Right lobe of liver (tissue), 6 donors: ENCODE results near the gene MAGI1. TPM values are rescaled to one million over a fixed set of nuclear protein-coding genes. Genes with fewer than 3 reads are reported as not detected.

Experiments
- ATAC-seq, 4 donors: fragments of 200-7000 bp; cut with Tn5 transposase; one replicate each; pipeline ENCODE4 v1.9.1; 2020; ENCODE audit warnings: mild to moderate bottlenecking in 4 of 4, moderate library complexity in 4 of 4
- DNase-seq, 3 donors: peaks; one replicate each; pipeline ENCODE4 v3.0.0-alpha.2; 2020
- H3K27ac ChIP-seq, 3 donors: fragments of 200-600 bp; one replicate each; pipeline ENCODE4 v1.8.0; 2022
- H3K27me3 ChIP-seq, 2 donors: fragments of 200-600 bp; one replicate each; pipeline ENCODE4 v1.8.0; 2022
- H3K36me3 ChIP-seq, 4 donors: fragments of 200-600 bp; sonication (generic) in 1 of 4; one replicate each; pipeline versions ENCODE4 v1.5.1 to v1.8.0; 2017 to 2022; ENCODE audit warnings: control low read depth in 1 of 4
- H3K4me1 ChIP-seq, 4 donors: fragments of 200-600 bp; sonication (generic) in 1 of 4; one replicate each; pipeline versions ENCODE4 v1.5.1 to v1.8.0; 2017 to 2022; ENCODE audit warnings: control low read depth in 1 of 4
- H3K4me3 ChIP-seq, 3 donors: fragments of 200-600 bp; one replicate each; pipeline ENCODE4 v1.8.0; 2022
- H3K9me3 ChIP-seq, 4 donors: fragments of 200-600 bp; sonication (generic) in 1 of 4; one replicate each; pipeline versions ENCODE4 v1.5.1 to v1.8.0; 2017 to 2022; ENCODE audit warnings: control low read depth in 1 of 4
- POLR2A ChIP-seq: fragments of 450-650 bp; IDR thresholded peaks from one replicate; pipeline ENCODE4 v1.6.1; 2017; ENCODE audit warnings: antibody characterized with exemption, mild to moderate bottlenecking
- WGBS: methylation state at CpG from one replicate; pipeline ENCODE4 v1.1.6; 2018; ENCODE audit warnings: low coverage, low lambda C conversion rate; ENCODE audit not compliant: insufficient coverage; ENCODE audit errors: missing lambda C conversion rate; 5-methylcytosine and 5-hydroxymethylcytosine counted together
- intact Hi-C, 2 donors: fragments of 100-400 bp; cut with DNase I; formaldehyde crosslinking; loops; one replicate each; pipeline versions ENCODE4 v1.11.2 to v1.14.1; 2022
- total RNA-seq, 6 experiments: library from RNA; depleted of rRNA in 2 of 6; stranded (reverse); fragments of >200 nt in 2 of 6; fragmentation: NEBNext Ultra II Directional in 3 of 6; extraction: Animal tissue kit (Norgen Biotek cat#: 25700) in 3 of 6; gene quantifications; one replicate each; pipeline versions ENCODE4 v1.1.0 to v1.2.4, GENCODE V29; 2016 to 2023
- TF ChIP-seq, protein P1 (sequence below), 4 donors: fragments of 200-600 bp in 3 of 4; fragments of 450-650 bp in 1 of 4; IDR thresholded peaks; one replicate each; pipeline versions ENCODE4 v1.5.1 to v1.8.0; 2016 to 2022; ENCODE audit warnings: antibody characterized with exemption in 4 of 4, mild to moderate bottlenecking in 2 of 4
- donor health status: DM: no; HTN: yes; CAD: no.
- donor health status: DM: no; HTN: no; CAD: no.
- donor health status: DM: no; HTN: no; CAD: no.
- donor health status: DM: no; HTN: yes; CAD: no.
- donor health status: DM: no; HTN: yes; CAD: no.

MAGI1 gene
- total RNA-seq, 6 experiments from 2014 or later, result 22.6 to 37.7 (median 26.9) TPM

DNA sequence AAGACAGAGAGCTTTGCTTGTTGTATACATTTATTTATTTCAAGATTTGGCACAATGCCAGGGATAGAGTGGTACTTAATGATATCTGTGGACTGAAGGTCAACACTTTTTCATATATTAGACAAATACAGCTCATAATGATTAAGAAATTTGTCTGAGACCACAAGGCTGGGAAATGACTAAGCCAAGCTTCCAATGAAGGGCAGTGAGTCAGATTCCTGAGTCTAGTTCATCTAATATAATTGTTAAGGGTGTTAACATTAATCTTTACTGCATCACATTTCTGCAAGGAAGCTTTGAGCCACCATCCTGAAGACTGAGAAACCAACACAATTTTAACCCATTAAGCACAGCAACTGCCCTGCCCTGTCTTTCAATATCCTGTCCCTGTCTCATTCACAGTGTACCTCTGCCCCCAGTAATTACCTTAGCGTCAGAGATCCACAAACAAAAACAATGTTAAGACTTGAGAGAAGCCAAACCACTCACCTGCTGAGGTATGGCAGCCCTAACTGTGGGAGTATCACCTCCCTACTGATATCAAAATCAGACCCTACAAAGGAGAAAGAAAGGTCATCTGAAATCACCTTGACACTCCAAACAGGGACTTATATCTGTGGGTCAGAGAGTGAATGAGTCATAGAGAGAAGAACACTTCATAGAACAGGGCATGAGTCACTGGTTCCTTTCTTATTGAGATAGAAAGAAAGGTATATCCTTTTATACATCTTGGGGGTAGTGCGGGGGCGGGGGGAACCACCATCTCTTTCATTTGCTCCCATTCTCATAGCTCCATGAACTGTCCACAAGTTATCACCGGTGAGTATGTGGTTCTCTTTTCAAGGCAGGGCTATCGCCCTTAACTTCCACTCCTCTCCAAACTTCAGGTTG lies 74.7 kb downstream of the MAGI1 start:
- H3K27ac ChIP-seq, result no peak overlapping the region
- TF ChIP-seq, protein P1, sequence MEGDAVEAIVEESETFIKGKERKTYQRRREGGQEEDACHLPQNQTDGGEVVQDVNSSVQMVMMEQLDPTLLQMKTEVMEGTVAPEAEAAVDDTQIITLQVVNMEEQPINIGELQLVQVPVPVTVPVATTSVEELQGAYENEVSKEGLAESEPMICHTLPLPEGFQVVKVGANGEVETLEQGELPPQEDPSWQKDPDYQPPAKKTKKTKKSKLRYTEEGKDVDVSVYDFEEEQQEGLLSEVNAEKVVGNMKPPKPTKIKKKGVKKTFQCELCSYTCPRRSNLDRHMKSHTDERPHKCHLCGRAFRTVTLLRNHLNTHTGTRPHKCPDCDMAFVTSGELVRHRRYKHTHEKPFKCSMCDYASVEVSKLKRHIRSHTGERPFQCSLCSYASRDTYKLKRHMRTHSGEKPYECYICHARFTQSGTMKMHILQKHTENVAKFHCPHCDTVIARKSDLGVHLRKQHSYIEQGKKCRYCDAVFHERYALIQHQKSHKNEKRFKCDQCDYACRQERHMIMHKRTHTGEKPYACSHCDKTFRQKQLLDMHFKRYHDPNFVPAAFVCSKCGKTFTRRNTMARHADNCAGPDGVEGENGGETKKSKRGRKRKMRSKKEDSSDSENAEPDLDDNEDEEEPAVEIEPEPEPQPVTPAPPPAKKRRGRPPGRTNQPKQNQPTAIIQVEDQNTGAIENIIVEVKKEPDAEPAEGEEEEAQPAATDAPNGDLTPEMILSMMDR (IDR thresholded peaks at IDR 0.05), result no peak
- TF ChIP-seq POLR2A, result no peak
- H3K4me3 ChIP-seq, result no peak overlapping the region
- WGBS, result 77% methylated on average over 4 of the region's 5 CpGs
- H3K9me3 ChIP-seq, result no peaks in the 10 kb centered on the region
- peaks cover 0 to 6% (median 0%) of the 10 kb centered on the region in 4 donors for H3K4me1 ChIP-seq
- H3K27me3 ChIP-seq, result no peaks in the 10 kb centered on the region
- DNase-seq (no peak), ATAC-seq (peak; percentile 31 to 72 (median 48))
- intact Hi-C loops, result no loop called here
- no peaks in the 10 kb centered on the region for H3K36me3 ChIP-seq

DNA sequence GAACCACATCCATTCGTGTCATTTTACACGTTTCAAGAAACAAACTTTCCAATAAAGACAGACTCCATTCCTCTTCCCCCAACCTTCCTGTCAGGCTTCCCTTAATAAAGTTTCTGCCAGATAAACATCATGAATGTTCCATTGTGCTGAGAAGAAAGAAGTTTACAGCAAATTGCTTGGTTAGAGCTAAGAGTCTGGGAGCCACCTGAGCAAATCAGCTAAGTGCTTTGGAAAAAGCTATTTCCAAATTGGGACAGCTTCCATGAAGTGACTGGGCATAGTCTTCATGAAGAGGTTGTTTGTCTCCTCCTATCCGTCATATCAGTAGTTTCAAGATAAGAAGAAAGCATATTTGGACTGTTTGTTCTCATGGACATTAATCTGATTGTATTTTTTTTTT lies 77.0 kb downstream of the MAGI1 start:
- peaks cover 0 to 9% (median 0%) of the 10 kb centered on the region in 4 donors for H3K4me1 ChIP-seq
- ATAC-seq, result peak; percentile 33 to 60 (median 54)
- DNase-seq, result no peak
- intact Hi-C loops, result no loop called here
- no peaks in the 10 kb centered on the region for H3K36me3 ChIP-seq
- no peaks in the 10 kb centered on the region for H3K27me3 ChIP-seq
- WGBS, result 43% methylated on average over 3 of the region's 3 CpGs
- H3K27ac ChIP-seq, result peak overlapping the region in 1 of 3 donors; percentile 47
- H3K9me3 ChIP-seq, result no peaks in the 10 kb centered on the region
- TF ChIP-seq POLR2A, result no peak
- TF ChIP-seq, protein P1 (IDR thresholded peaks at IDR 0.05), result no peak
- H3K4me3 ChIP-seq, result no peak overlapping the region

DNA sequence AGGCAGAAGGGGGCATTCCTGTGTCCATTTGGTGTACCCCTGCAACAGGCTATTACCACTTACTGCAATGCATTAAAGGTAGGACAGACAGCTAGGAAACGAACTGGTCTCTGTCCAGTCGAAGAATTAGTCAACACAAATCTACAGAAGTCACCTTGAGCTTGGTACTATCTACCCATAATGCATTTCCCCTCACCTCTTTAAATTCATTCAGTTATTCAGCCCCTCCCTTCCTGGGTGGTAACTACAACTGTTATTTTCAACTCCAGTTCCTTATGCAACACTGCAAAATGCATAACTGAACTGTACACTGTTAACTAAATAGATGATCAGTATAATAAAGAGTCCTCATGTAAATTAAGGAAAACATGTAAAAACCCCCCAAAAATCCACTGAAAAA lies 77.6 kb downstream of the MAGI1 start:
- DNase-seq, result no peak
- 71% methylated on average over 2 of the region's 2 CpGs for WGBS
- no peak for ATAC-seq
- Histone ChIP-seq H3K4me1 (peaks cover 0 to 13% (median 1%) of the 10 kb centered on the region in 4 donors), H3K27me3 (no peaks in the 10 kb centered on the region), H3K9me3 (no peaks in the 10 kb centered on the region), H3K36me3 (no peaks in the 10 kb centered on the region), H3K4me3 (no peak overlapping the region), H3K27ac (peak overlapping the region in 1 of 3 donors; percentile 47)
- TF ChIP-seq, protein P1 (IDR thresholded peaks at IDR 0.05), result no peak
- TF ChIP-seq POLR2A, result no peak
- intact Hi-C loops, result no loop called here

DNA sequence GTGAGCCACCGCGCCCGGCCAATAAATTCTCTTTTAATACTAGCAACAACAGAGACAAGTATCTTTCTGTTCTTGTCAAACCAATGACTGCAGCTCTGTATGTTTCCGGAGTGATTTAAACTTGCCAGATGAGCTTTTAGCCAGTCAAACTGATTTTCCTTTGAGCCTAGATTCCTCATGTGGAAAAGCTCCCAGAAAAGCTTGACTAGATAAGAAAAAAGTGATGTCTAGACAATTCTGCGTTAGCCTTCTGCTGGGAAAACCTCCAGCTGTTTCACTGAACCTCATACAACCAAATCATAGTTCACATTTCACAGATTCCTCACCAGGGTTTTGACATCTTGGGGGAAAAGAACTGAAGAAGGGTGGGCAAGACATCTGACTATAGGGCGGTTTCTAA lies 78.6 kb downstream of the MAGI1 start:
- H3K4me3 ChIP-seq, result no peak overlapping the region
- DNase-seq (no peak), ATAC-seq (no peak)
- peaks cover 0 to 24% (median 2%) of the 10 kb centered on the region in 4 donors for H3K4me1 ChIP-seq
- intact Hi-C loops, result no loop called here
- H3K27ac ChIP-seq, result no peak overlapping the region
- H3K36me3 ChIP-seq, result no peaks in the 10 kb centered on the region
- no peaks in the 10 kb centered on the region for H3K27me3 ChIP-seq
- no peak for TF ChIP-seq POLR2A
- H3K9me3 ChIP-seq, result no peaks in the 10 kb centered on the region
- 61% methylated on average over 6 of the region's 6 CpGs for WGBS

DNA sequence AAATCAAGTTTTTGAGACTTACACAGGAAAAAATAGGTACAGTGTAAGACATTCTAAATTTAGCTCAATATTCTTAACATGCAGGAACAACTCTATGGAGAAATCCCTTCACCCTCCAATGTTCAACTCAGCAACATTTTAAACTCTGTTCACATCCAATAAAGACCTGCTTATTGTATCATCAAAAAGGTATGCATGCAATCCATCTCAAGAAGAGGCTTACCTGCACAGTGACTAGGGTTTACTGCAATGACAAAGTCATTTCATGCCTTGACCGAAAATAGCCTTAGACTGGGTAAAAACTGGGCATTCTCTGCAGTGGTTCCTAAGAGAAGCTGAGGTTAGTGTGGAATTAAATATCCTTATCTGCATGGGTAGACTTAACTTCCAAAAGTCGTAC lies 80.5 kb downstream of the MAGI1 start:
- no peak for TF ChIP-seq POLR2A
- TF ChIP-seq, protein P1 (IDR thresholded peaks at IDR 0.05), result no peak
- H3K9me3 ChIP-seq, result no peaks in the 10 kb centered on the region
- 85% methylated on average over 2 of the region's 2 CpGs for WGBS
- intact Hi-C loops, result no loop called here
- H3K27me3 ChIP-seq, result no peaks in the 10 kb centered on the region
- no peaks in the 10 kb centered on the region for H3K36me3 ChIP-seq
- no peak for DNase-seq
- no peak overlapping the region for H3K27ac ChIP-seq
- H3K4me1 ChIP-seq, result peaks cover 0 to 38% (median 6%) of the 10 kb centered on the region in 4 donors
- no peak overlapping the region for H3K4me3 ChIP-seq
- no peak for ATAC-seq
